HG03378 (cell line): ENCODE data around the gene HADHB.
A peak's percentile ranks its signal among the peaks of the same experiment; 100 is the strongest.
"Not testable (repeated sequence)": the region's sequence is repeated elsewhere in the genome, so short reads cannot be mapped to it uniquely, and the experiment has no call there.

Experiments used
- ATAC-seq: cut with Tn5 transposase; IDR thresholded peaks from one replicate; pipeline ENCODE4 v1.9.1; 2021; ENCODE audit warnings: mild to moderate bottlenecking, moderate library complexity; ENCODE audit not compliant: unreplicated experiment

The HADHB gene

GRCh38 chr2:26243470-26244308 lies 1.1 kb upstream of the HADHB start:
- ATAC-seq: no peak

- ATAC-seq: peak; percentile 17
Measured at GRCh38 chr2:26245231-26245732, 543 bp downstream of the HADHB start.

- peak; percentile 57 for ATAC-seq
Measured at GRCh38 chr2:26245810-26246209, 1.1 kb downstream of the HADHB start.

GRCh38 chr2:26246818-26247217 lies 2.1 kb downstream of the HADHB start:
- ATAC-seq: no peak

- ATAC-seq: no peak
Measured at GRCh38 chr2:26249625-26250024, 4.9 kb downstream of the HADHB start.

GRCh38 chr2:26251893-26252292 lies 7.2 kb downstream of the HADHB start:
- no peak for ATAC-seq

- no peak for ATAC-seq
Measured at GRCh38 chr2:26255759-26256384, 11.1 kb downstream of the HADHB start.

GRCh38 chr2:26258836-26259235 lies 14.1 kb downstream of the HADHB start:
- not testable (repeated sequence) for ATAC-seq

- ATAC-seq: no peak
Measured at GRCh38 chr2:26268213-26268612, 23.5 kb downstream of the HADHB start.

GRCh38 chr2:26268670-26269385 lies 24.1 kb downstream of the HADHB start:
- not testable (repeated sequence) for ATAC-seq

- ATAC-seq: no peak
Measured at GRCh38 chr2:26269571-26270158, 24.9 kb downstream of the HADHB start.

GRCh38 chr2:26270373-26270772 lies 25.6 kb downstream of the HADHB start:
- ATAC-seq: no peak

GRCh38 chr2:26273501-26273900 lies 28.8 kb downstream of the HADHB start:
- ATAC-seq: no peak

- no peak for ATAC-seq
Measured at GRCh38 chr2:26274058-26274613, 29.4 kb downstream of the HADHB start.

GRCh38 chr2:26276484-26277227 lies 31.9 kb downstream of the HADHB start:
- no peak for ATAC-seq

- ATAC-seq: no peak
Measured at GRCh38 chr2:26279886-26280285, 35.1 kb downstream of the HADHB start.

GRCh38 chr2:26281226-26281625 lies 36.5 kb downstream of the HADHB start:
- no peak for ATAC-seq

GRCh38 chr2:26283606-26284005 lies 38.9 kb downstream of the HADHB start:
- no peak for ATAC-seq

- no peak for ATAC-seq
Measured at GRCh38 chr2:26284132-26284531, 39.4 kb downstream of the HADHB start.

GRCh38 chr2:26285931-26286330 lies 41.2 kb downstream of the HADHB start:
- no peak for ATAC-seq
